ENCODE measurements around the gene GOLGA6L2. TPM values are rescaled to one million over a fixed set of nuclear protein-coding genes. Genes with fewer than 3 reads are reported as not detected.
"Not testable (repeated sequence)": the region's sequence is repeated elsewhere in the genome, so short reads cannot be mapped to it uniquely, and the experiment has no call there.

Gene GOLGA6L2, protein sequence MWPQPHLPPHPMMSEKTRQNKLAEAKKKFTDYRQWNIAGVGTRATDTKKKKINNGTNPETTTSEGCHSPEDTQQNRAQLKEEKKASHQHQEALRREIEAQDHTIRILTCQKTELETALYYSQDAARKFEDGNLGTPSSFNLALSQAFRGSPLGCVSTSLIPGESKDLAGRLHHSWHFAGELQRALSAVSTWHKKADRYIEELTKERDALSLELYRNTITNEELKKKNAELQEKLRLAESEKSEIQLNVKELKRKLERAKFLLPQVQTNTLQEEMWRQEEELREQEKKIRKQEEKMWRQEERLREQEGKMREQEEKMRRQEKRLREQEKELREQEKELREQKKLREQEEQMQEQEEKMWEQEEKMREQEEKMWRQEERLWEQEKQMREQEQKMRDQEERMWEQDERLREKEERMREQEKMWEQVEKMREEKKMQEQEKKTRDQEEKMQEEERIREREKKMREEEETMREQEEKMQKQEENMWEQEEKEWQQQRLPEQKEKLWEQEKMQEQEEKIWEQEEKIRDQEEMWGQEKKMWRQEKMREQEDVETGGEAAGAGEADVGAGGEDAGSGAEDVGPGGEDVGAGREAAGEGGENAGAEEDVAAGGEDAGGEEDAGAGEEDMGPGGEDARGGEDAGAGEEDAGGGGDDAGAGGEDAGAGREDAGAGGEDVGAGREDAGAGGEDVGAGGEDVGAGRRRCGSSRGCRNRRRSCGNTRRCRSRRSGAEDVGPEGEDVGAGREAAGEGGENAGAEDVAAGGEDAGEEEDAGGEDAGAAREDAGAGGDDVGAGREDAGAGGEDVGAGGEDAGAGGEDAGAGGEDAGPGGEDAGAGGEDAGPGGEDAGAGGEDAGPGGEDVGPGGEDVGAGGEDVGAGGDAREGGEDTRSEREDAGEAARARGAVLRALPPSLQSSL
- total RNA-seq: not detected in 2 replicates

DNA sequence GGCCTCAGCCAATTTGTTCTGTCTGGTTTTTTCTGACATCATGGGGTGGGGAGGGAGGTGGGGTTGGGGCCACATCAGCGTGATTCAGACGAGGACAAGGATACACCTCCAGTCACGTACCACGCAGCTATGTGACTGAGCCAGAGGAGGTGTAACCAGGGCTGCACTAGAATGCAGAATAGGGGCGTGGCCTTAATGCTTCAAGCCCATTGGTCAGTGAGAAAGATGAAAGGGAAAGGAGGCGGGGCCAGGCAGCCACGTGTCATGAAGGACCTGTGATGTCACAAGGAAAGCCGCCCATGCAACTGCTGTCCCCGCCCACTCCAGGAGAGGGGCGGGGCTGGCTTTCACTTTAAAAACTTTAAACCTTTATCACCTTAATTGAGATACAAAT, at the start of gene GOLGA6L2:
GOLGA6L2 (minus strand) TSS at position 137 of the 394 bp plus-strand sequence; CDS start at position 75, 62 bp downstream.
- no peak for DNase-seq (ENCODE audit: low read depth, low spot score)

DNA sequence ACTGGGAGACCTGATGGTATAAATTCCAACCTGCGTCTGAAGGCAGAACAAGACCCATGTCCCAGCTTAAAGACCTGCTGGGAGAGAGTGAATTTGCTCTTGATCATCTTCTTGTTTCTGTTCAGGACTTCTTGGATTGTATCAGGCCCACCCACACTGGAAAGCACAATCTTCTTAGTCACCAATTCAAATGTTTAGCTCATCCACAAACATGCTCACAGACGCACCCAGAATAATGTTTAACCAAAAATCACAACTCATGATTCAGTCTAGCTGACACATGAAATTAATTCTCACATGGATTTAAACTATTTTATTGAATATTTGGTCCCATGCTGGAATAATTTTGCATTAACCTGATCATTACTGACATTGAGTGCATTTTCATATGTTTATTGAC, 37.8 kb upstream of the GOLGA6L2 start:
- no peak for DNase-seq (ENCODE audit: low read depth, low spot score)

DNA sequence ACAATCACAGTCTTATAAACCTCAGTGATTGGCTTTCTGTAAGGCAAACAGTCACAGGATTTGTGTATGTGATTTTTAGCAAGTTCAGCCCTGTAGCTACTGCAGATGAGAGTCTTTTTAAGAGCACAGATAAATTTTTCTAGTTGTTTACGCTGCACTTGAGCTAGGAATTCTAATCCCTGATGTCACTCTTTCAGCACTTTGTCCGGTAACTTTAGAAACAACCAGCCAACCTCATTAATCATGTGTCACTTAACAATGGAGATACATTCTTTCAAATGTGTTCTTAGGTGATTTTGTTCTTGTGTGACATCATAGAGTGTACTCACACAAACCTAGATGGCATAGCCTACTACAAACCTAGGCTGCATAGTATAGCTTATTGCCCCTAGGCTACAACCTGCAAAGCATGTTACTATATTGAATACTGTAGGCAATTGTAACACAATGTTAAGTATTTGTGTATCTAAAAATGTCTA, 36.8 kb upstream of the GOLGA6L2 start:
- DNase-seq (ENCODE audit: low read depth, low spot score): no peak

DNA sequence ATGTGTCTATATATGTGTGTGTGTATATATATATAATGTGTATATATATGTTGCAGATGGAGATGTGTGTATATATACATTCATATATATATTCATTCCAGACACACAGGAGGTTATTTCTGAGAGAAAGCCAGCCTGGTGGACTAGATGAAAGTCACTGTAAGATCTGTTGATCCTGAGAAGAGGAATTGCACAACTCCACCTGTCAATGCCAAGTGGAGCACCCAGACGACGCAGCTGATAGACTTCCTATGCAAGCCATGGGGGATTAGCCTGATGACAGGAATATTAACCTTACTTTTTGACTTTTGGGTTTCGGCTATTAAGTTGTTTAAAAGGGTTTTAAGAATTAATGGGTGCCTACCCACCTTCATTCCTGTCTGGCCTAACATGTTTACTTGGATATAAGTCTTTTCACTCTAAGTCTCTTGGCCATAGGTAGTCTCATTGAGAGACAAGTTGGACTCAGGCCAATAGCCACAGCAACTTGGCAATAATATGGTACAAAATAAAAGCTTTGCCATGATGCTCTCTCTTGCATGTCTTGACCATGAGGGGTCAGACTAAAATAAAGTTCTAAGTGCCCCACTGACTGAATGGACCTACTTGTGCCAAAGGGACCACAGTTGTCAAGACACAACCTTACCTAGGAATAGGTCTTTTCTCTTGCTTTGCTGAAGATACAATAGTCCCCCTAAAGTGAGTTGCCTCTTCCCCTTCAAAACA, 35.9 kb upstream of the GOLGA6L2 start:
- DNase-seq (ENCODE audit: low read depth, low spot score): no peak

DNA sequence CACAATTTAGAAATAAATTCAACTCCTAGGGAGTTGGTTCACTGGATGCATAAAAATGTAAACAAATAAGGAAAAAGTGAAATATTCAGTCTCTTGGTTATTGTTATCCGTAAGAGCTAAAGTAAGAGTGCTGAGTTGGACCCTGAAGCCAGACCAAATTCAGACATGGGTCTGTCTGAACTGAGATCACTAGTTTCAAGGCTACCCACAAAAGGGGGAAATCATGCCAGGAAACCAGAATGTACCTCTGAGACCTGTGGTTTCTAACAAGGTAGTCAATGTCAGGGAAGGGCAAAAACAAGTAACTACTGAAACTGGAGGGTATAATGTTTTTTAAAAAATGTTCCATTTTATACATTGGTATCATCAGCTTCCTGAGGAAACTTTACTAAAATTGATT, 35.2 kb upstream of the GOLGA6L2 start:
- DNase-seq (ENCODE audit: low read depth, low spot score): no peak

DNA sequence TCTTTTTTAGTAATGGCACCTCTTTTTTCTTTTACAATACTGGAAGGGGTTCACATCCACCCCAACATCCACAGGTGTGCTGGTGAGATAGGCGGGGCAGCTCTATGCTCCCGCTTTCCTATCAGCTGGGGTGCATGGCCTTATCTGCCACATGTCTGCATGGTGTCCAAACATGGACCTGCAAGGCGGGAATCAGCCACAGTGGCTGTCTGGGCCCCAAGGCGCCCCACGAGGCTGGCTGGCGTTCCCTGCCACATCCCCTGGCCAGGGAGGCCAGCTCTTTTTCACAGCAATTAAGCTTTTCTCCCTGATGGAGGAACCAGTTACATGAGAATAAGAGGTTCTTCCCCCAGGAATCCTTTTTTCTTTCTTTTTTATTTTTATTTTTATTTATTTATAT, 30.9 kb upstream of the GOLGA6L2 start:
- DNase-seq (ENCODE audit: low read depth, low spot score): no peak

DNA sequence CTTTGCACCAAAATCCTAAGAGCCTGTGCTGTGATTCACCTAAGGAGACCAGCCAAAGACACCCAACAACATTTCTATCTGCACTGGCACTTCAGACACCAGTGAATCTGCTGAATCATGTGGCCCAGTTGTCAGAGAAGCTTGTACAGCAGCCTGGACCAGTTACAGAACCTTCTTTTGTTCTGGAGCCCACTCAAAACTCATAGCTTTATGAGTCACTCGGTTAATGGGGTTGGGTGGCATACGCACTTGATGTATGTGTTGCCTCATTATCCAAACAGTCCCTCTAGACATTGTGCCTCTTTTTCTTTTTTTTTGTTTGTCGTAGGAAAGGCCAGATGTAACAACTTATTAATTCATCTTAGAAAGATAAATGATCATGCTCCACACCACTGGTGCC, 25.6 kb upstream of the GOLGA6L2 start:
- no peak for DNase-seq (ENCODE audit: low read depth, low spot score)

DNA sequence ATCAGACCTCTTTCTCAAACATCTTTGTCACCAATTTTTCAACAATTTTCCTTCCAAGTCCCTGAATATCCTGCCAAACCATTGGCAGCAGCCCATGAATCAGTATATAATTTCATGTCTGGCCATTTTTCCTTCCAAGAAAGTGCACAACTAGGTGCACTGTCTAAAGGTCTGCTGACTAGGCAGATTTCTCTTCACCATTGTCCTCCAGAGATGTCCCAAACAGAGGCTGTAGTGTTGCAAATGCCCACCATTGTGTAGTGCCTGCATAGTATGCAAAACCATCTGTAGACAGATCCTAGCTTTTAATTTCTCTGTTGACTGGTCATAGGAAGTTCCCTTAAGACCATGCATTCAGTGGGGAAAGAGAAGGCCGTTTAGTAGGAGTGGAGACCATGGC, 25.0 kb upstream of the GOLGA6L2 start:
- DNase-seq (ENCODE audit: low read depth, low spot score): no peak

DNA sequence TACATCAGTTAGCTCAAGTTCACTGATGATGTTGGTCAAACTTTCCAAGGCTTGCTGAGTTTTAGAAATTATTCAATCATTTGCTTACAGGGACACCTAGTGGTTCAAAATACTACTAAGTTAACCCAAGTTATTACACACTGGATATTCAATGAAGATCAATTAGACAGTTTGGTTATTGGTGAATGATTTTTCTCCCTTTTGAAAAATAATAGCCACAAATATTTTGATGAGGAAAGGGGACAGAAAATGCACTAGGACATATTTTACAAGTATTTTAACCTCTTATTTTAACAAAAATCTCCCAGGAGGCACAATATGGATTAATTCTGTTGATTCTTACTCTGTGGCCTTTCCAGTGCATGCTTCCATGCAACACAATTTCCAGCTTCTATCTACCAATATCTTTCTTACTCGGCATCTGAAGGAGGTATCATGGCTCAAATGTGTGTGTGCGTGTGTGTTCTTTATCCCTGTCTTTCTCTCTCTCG, 20.1 kb upstream of the GOLGA6L2 start:
- no peak for DNase-seq (ENCODE audit: low read depth, low spot score)

DNA sequence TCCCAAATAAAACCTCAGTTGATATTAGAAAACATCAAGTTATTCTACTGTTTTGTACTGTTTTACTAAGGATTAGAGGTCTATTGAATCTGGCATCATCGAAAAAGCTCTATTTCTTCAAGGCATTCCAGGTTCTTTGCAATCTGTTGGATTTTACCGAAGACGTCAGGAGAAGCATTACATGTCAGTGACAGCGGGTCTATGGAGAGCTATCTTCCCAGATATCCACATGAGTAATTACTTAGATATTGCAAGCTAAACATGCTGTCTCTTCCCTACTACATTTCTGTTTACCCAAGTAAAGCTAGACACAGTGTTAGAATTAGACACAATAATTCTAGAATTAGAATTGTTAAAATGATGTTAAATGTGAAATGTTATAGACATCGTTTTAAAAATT, 10.8 kb upstream of the GOLGA6L2 start:
- DNase-seq (ENCODE audit: low read depth, low spot score): no peak

DNA sequence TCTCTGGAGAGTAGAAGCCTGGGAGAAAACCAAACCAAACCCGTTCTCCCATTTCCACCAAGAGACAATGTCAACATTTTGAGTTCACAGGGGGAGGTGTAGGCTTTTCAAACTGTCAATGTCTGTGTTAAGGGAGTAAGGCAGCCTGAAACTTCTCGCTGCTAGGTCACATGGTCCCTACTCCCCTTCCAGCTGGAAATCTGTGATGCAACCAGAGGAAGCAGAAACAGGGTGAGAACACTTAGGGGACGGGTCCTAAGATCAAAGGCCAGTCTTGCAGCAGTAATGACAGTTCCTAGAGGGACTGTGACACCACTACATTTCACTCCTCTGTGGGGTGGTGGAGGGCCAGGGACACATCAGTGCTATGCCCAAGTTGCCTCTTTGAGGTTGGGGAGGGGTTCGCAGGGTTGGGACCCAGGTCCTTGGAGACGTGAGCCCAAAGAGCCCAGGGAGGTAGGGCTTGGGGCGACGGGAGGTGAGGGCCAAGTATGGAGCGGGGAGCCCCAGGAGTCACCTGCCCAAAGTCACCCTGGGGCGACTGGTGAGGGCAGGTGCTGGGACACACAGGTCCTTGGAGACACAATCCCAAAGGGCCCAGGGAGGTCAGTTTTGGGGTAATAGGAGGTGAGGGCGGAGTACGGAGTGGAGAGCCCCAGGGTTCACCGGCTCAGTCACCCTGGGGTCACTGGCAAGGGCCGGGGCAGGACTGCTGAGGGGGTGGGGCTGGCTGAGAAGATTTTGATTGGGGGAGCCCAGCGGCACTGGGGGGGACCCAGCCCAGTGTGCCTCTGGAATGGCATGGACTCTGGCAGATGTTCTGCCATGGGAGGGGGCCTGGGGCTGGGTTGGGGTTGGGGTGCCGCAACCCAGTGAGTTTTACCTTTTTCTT, 582 bp downstream of the GOLGA6L2 start:
- DNase-seq (ENCODE audit: low read depth, low spot score): no peak

DNA sequence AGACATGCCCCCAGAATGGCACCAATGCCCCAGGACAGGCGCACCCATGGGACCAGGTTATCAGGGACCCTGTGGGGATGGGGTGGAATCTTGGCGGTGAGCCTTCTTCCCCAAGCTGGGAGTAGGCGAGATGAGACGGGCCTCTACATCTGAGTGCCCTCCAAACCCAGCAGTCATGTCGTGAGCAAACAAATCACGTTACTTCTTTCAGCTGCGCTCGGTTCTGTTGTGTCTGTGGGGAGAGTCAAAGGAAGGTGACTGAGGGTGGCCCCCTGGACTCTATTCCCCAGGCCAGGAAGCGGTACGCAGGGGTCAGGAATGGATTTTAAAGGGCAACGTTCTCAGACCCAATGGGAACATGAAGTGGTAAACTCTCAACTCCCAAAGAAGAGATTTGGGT, 2.8 kb downstream of the GOLGA6L2 start:
- no peak for DNase-seq (ENCODE audit: low read depth, low spot score)

DNA sequence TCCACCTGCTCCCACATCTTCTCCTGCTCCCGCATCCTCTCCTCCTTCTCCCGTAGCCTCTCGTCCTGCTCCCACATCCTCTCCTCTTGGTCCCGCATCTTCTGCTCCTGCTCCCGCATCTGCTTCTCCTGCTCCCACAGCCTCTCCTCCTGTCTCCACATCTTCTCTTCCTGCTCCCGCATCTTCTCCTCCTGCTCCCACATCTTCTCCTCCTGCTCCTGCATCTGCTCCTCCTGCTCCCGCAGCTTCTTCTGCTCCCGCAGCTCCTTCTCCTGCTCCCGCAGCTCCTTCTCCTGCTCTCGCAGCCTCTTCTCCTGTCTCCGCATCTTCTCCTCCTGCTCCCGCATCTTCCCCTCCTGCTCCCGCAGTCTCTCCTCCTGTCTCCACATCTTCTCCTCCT, 5.8 kb downstream of the GOLGA6L2 start:
- no peak for DNase-seq (ENCODE audit: low read depth, low spot score)

DNA sequence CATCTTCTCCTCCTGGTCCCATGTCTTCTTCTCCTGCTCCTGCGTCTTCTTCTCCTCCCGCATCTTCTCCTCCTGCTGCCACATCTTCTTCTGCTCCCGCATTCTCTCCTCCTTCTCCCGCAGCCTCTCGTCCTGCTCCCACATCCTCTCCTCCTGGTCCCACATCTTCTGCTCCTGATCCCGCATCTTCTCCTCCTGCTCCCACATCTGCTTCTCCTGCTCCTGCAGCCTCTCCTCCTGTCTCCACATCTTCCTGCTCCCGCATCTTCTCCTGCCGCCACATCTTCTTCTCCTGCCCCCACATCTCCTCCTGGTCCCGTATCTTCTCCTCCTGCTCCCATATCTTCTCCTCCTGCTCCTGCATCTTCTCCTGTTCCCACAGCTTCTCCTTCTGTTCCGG, 6.4 kb downstream of the GOLGA6L2 start:
- no peak for DNase-seq (ENCODE audit: low read depth, low spot score)

DNA sequence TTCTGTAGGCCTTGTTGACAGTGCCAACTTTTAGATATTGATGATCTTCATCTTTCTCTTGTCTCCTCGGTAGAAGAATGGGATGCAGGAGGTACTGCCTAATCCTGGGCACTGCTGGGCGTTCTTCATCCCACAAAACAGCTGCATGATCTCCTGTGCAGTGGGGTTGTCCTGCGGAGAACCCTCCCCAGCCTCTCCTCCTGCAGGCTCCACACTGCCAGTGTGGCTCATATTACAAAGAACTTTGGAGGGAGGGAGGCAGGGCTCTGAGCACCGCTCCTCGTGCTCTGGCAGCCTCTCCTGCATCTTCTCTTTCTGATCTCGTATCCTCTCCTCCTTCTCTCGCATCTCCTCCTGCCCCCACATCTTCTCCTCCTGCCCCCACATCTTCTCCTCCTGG, 7.5 kb downstream of the GOLGA6L2 start:
- no peak for DNase-seq (ENCODE audit: low read depth, low spot score)

DNA sequence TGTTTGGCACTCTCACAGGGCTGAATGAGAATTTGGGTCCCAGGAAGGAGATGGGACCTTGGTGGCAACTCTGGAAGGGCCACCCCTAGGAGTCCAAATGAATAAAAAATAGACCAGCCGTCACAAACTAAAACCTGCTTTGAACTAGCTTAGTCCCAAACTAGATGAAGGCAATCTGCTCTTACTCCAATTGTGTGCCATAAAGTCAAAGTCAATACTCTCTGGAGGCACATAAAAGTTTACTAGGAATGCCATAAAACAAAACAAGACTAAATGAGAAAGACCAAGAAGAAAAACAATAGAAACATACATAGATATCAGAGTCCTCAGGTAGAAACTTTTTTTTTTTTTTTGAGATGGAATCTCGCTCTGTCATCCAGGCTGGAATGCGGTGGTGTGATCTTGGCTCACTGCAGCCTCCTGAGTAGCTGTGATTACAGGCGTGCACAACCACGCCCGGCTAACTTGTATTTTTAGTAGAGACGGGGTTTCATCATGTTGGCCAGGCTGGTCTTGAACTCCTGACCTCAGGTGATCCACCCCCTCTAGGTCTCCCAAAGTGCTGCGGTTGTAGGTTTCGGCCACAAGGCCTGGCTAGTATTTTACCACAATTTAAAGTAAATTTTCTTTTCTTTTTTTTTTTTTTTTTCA, 8.1 kb downstream of the GOLGA6L2 start:
- no peak for DNase-seq (ENCODE audit: low read depth, low spot score)

DNA sequence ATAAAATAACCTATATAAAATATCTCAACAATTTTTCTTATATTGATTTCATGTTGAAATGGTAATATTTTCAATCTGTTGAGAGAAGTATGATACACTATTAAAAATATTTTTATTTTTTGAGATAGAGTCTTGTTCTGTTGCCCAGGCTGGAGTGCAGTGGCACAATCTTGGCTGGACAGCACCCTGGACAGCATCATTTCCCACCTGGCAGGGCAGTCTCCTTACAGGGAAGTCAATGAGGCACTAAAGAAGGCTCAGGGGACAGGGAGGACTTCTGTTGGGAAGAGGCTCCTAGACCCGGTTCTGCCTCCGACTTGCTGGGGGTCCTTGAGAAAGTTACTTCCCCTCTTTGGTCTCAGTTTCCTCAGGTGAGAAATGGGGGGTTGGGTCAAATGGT, 9.4 kb downstream of the GOLGA6L2 start:
- DNase-seq (ENCODE audit: low read depth, low spot score): no peak

DNA sequence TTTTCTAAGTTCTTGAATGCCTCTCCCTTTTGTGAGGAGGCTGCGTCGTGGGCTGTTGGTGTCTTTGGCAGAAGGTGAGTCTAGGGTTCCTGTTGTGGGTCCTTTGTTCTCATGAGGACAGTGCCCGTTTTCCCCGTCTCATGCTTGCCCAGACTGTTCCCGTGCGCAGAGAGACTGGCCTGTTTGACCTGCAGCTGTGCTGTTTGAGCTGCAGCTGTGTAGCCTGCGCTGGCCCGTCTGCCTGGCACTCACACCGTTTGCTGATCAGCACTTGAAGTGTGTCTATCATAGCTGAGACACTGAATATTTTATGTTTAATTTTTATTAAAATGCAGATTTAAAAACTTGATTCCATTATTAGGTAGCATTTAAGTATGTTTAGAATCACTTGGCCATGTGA, 9.9 kb downstream of the GOLGA6L2 start:
- no peak for DNase-seq (ENCODE audit: low read depth, low spot score)

DNA sequence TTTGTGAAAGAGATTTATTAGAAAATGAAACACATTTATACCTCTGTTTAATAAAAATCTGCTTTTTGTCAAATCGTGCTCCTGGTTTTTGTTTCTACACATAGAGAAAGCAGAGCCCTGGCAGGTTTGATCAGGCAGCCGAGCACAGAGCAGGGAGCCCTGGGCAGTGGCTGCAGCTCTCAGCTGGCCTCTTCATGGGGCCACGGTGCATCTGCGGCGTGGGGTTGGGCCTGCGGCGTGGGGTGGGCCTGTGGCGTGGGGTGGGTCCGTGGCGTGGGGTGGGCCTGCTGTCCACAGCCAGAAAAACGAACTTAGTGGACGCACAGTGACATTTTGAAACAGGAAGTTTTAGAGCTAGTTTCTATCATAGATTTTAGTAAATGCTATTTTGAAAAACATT, 10.6 kb downstream of the GOLGA6L2 start:
- no peak for DNase-seq (ENCODE audit: low read depth, low spot score)

DNA sequence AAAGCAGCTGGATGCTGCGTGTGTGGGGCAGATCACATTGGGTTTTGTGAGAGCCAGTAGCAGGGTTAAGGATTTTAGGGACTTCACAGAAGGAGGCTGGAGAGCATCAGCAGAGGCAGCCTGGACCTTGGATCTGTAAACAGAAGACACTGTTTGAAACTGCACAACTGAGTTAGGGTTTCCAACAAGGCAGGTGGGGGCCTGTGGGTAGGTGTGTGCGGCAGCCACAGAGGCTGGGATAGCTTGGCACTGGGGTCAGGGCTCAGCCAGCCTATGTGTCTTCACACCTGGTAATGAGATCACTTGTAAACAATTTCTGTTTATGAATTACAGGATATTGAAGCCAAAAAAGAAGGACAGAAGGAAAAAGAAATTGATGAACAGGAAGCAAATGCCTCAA, 12.3 kb downstream of the GOLGA6L2 start:
- DNase-seq (ENCODE audit: low read depth, low spot score): not testable (repeated sequence)

Data from pulmonary artery endothelial cell (primary cell).